ENCODE results near the gene ELN. TPM values are rescaled to one million over a fixed set of nuclear protein-coding genes. Genes with fewer than 3 reads are reported as not detected.

ELN gene
- total RNA-seq, 1 donor from 2014 or later = 395 TPM

GRCh38 chr7:74066626-74067025 lies 38.7 kb downstream of the ELN start:
- H3K9me3 ChIP-seq = no peaks in the 10 kb centered on the region
- H3K4me1 ChIP-seq = peaks cover 0 to 4% of the 10 kb centered on the region in 2 donors
- H3K4me3 ChIP-seq = no peak overlapping the region
- peak overlapping the region; percentile 3 to 60 for H3K27ac ChIP-seq
- TF ChIP-seq CTCF (IDR thresholded peaks at IDR 0.05) = no peak
- intact Hi-C loops (cut with DNase I) = loop anchor here (5.0 kb wide), 1 partner anchor 326 kb away; no protein-coding TSS in a partner anchor
- DNase-seq (ENCODE audit: low spot score in 2 of 2) = no peak
- H3K36me3 ChIP-seq = peaks cover 55 to 67% of the 10 kb centered on the region in 2 donors
- no peaks in the 10 kb centered on the region for H3K27me3 ChIP-seq

- no peak for TF ChIP-seq CTCF (IDR thresholded peaks at IDR 0.05)
- Histone ChIP-seq H3K36me3 (peaks cover 42 to 52% of the 10 kb centered on the region in 2 donors), H3K9me3 (no peaks in the 10 kb centered on the region), H3K4me1 (no peaks in the 10 kb centered on the region), H3K27ac (peak overlapping the region; percentile 50 to 76), H3K4me3 (no peak overlapping the region), H3K27me3 (no peaks in the 10 kb centered on the region)
- peak in 1 of 2 donors; percentile 72 for DNase-seq (ENCODE audit: low spot score in 2 of 2)
- intact Hi-C loops (cut with DNase I) = loop anchor here (2.0 to 5.0 kb wide), 4 partner anchors 26 to 324 kb away; partner anchors contain the start of gene EIF4H
Observed at GRCh38 chr7:74068378-74069085, 40.6 kb downstream of the ELN start.

GRCh38 chr7:74069086-74069541 lies 41.1 kb downstream of the ELN start:
- no peak for DNase-seq (ENCODE audit: low spot score in 2 of 2)
- intact Hi-C loops (cut with DNase I) = loop anchor here (2.0 to 5.0 kb wide), 4 partner anchors 26 to 323 kb away; partner anchors contain the start of gene EIF4H
- peaks cover 36 to 46% of the 10 kb centered on the region in 2 donors for H3K36me3 ChIP-seq
- no peaks in the 10 kb centered on the region for H3K9me3 ChIP-seq
- H3K27ac ChIP-seq = peak overlapping the region; percentile 50 to 76
- H3K4me3 ChIP-seq = no peak overlapping the region
- no peaks in the 10 kb centered on the region for H3K27me3 ChIP-seq
- no peaks in the 10 kb centered on the region for H3K4me1 ChIP-seq
- TF ChIP-seq CTCF (IDR thresholded peaks at IDR 0.05) = no peak

- TF ChIP-seq CTCF (IDR thresholded peaks at IDR 0.05) = no peak
- Histone ChIP-seq H3K4me1 (no peaks in the 10 kb centered on the region), H3K27me3 (no peaks in the 10 kb centered on the region), H3K4me3 (no peak overlapping the region), H3K9me3 (no peaks in the 10 kb centered on the region), H3K27ac (peak overlapping the region; percentile 31 to 76), H3K36me3 (peaks cover 28 to 37% of the 10 kb centered on the region in 2 donors)
- no peak for DNase-seq (ENCODE audit: low spot score in 2 of 2)
- intact Hi-C loops (cut with DNase I) = loop anchor here (2.0 to 5.0 kb wide), 4 partner anchors 25 to 322 kb away; partner anchors contain the start of gene EIF4H
Observed at GRCh38 chr7:74069790-74070618, 42.0 kb downstream of the ELN start.

GRCh38 chr7:74070619-74070921 lies 42.6 kb downstream of the ELN start:
- Histone ChIP-seq H3K36me3 (peaks cover 22 to 32% of the 10 kb centered on the region in 2 donors), H3K9me3 (no peaks in the 10 kb centered on the region), H3K27ac (peak overlapping the region; percentile 31 to 76), H3K4me1 (no peaks in the 10 kb centered on the region), H3K4me3 (no peak overlapping the region), H3K27me3 (no peaks in the 10 kb centered on the region)
- DNase-seq (ENCODE audit: low spot score in 2 of 2) = no peak
- TF ChIP-seq CTCF (IDR thresholded peaks at IDR 0.05) = no peak
- intact Hi-C loops (cut with DNase I) = no loop called here
